NCI-H2171 treated with DMSO at 0.1 percent for 48 hours (cell line): Measurements from ENCODE around the gene TXNIP.
A peak's percentile ranks its signal among the peaks of the same experiment; 100 is the strongest.

Experiments used
- DNase-seq: peaks from one replicate; lab custom pipeline; 2025; lab: John Stamatoyannopoulos, UW

Gene TXNIP

GRCh38 chr1:145962157-145963102, 33.9 kb downstream of the TXNIP start:
- no peak for DNase-seq

GRCh38 chr1:145961425-145962156, 34.8 kb downstream of the TXNIP start:
- no peak for DNase-seq

- no peak for DNase-seq
Observed at GRCh38 chr1:145961109-145961424, 35.3 kb downstream of the TXNIP start.

- DNase-seq, result peak; percentile 73
Observed at GRCh38 chr1:145960468-145961108, 35.8 kb downstream of the TXNIP start.

GRCh38 chr1:145959957-145960467, 36.4 kb downstream of the TXNIP start:
- no peak for DNase-seq

GRCh38 chr1:145959333-145959732, 37.0 kb downstream of the TXNIP start:
- no peak for DNase-seq

- DNase-seq, result no peak
Observed at GRCh38 chr1:145958734-145959133, 37.6 kb downstream of the TXNIP start.

GRCh38 chr1:145957443-145958319, 38.7 kb downstream of the TXNIP start, which contains the start of gene LIX1L:
LIX1L (minus strand) TSS chr1:145958017; CDS start chr1:145957927, 90 bp downstream.
- peak; percentile 98 for DNase-seq

- DNase-seq, result no peak
Observed at GRCh38 chr1:145956781-145957442, 39.5 kb downstream of the TXNIP start.

- no peak for DNase-seq
Observed at GRCh38 chr1:145956361-145956760, 40.0 kb downstream of the TXNIP start.

- no peak for DNase-seq
Observed at GRCh38 chr1:145955436-145955835, 40.9 kb downstream of the TXNIP start.

GRCh38 chr1:145953861-145954260, 42.5 kb downstream of the TXNIP start:
- DNase-seq, result no peak

GRCh38 chr1:145952903-145953302, 43.5 kb downstream of the TXNIP start:
- no peak for DNase-seq

- no peak for DNase-seq
Observed at GRCh38 chr1:145951526-145951925, 44.9 kb downstream of the TXNIP start.

- DNase-seq, result peak; percentile 22
Observed at GRCh38 chr1:145949219-145949618, 47.2 kb downstream of the TXNIP start.

GRCh38 chr1:145947551-145947950, 48.8 kb downstream of the TXNIP start:
- no peak for DNase-seq

GRCh38 chr1:145946477-145946986, 49.8 kb downstream of the TXNIP start:
- no peak for DNase-seq

- no peak for DNase-seq
Observed at GRCh38 chr1:145944532-145944931, 51.8 kb downstream of the TXNIP start.

GRCh38 chr1:145942871-145943270, 53.5 kb downstream of the TXNIP start:
- no peak for DNase-seq
